Activated CD8-positive, alpha-beta memory T cell treated with anti-CD3 and anti-CD28 coated beads, Interleukin-2, amount 50 U/mL, for 1 hour (primary cell): ENCODE measurements around the gene TSC22D3.
A peak's percentile ranks its signal among the peaks of the same experiment; 100 is the strongest.
"Not testable (repeated sequence)": the region's sequence is repeated elsewhere in the genome, so short reads cannot be mapped to it uniquely, and the experiment has no call there.

Source experiments
- DNase-seq: peaks from one replicate; pipeline ENCODE4 v3.0.0-alpha.2; 2020; ENCODE audit errors: extremely low read depth

Gene TSC22D3

DNA sequence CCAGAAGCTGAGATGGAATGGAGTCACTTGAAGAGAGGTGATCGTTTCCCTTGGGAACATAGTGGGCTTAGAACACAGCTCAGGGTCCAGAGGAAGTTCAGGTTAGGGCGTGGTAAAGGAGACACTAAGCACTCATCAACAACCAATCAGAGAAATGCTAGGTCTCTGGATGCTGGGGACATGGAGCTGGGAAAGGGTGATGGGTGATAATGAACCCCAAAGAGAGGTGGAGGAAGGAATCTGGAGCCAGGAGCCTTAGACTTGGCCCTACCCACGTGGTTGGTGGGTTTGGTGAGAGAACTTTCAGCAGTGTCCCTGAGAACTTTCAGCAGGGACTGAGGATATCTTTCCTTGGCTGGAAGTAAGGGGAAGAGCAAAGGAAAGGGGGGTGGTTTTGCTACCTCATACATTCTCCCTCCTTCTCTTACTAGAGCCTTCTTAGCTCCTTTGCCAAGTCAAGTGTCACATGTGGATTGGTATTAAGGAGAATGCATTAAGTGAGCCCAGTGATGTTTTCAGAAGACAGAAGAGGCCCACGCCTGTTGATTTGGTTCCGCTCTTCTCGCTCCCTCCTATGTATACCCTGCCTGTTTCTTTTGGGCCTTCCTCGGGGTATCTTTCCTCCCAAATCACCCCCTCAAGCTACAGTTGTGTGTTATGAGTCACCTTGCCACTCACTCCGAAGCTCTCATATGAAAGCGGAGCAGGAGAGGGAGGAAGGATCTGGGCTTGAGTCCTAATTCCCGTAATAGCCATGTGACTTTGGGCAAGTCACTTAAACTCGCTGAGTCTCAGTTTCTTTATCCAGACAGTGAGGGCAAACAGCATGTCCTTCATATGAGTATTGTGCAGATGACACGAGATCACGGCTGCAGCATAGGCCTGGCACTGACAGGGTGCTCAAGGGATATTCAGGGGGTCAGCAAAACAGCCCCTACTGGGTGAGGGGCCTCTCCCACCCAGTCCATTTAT, 63.1 kb downstream of the TSC22D3 start:
- DNase-seq = no peak

DNA sequence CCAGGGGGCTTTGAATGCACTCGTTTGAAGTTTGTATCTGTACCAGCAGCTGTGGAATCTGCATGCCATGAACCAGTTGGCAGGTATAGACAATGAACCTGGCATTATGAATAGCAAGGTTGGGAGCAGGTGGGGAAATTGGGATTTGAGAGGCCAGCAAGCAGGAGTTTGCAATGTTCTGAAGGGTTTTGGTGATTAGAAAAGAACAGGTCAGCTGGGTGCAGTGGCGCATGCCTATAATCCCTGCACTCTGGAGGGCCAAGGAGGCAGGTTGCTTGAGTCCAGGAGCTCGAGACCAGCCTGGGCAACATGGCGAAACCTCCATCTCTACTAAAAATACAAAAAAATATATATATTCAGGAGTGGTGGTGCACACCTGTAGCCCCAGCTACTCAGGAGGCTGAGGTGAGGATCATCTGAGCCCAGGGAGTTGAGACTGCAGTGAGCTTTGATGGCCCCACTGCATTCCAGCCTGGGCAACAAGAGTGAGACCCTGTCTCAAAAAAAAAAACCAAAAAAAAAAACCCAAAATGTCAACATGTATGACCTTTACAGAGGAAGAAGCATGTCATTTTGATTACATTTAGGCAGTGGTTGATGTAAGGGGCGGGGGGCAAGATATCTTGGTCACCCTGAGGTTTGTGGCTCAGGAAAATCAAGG, 63.9 kb downstream of the TSC22D3 start:
- DNase-seq = no peak

DNA sequence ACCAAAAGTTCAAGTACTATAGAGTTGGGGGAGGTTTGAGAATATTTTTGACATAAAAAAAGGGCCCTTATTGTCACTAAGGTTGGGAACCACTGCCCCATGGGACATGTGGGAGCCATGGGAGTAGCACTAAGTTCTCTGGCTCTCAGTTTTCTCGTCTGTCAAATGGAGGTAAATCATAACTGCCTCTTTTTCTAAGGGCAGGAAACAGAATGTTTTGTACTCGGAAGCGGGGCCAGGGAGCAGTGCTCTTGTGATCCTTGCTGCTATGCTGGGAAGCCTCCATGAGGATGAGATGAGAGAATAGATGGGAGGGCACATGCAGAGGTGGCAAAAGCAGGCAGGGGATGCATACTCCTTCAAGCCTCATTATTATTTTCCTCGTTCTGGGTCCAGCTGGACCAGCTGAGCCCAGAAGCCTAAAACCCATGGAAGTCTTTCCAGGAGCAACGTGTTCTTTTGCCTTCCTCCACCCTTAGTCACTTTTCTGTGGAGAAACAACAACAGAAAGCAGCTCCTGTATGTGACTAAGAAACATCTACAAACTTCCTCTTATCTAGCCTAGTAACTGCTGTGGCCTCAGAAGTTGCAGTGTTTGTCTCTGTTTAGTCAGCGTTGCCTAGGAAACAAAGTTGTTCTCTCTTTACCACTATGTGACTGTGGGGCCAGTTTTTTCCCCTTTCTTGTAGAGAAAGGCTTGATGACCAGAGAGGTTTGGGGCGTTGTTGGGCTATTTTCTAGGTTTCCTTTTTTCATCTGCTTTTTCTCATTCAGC, 64.8 kb downstream of the TSC22D3 start:
- peak; percentile 75 for DNase-seq

DNA sequence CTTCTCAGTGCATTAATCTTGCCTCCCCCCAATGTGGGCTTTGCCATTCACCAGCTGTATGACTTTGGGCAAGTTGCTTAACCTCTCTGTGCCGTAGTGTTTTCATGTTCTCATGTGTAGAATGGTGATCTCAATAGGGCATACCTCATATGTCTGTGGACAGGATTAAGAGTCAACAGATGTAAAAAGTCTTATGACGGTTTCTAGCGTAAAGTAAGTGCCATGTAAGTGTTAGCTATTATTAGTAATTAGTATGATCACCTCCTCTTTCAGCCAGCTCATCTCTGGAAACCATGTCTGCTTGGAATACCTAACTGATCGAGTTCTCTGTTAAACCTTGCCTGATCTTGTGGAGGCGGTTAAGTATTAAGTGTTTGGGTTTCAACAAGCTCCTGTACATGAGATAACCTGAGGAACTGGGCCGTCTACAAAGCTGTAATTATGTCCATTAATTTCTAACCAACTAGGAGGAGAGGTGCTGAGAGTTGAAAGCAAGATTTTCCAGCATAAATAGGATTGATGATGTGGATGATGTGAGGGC, 66.3 kb downstream of the TSC22D3 start:
- no peak for DNase-seq

DNA sequence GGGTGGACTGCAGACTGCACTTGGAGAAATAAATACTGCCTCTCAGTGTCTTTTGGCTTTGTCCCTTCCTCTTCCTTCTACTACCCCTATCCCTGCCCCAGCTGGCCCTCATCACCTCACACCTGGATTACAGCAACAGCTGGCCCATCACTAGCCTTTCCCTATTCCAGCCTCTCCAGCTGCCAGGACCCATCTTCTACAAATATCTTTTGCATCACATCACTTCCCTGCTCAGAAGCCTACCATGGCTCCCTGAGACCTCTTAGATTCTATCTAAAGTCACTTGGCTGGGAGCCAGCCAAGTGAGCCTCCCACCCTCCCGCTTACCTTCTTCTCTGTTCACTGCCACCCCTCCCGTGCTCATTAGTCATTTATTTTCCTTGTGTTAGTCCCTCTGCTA, 66.8 kb downstream of the TSC22D3 start:
- DNase-seq = no peak

DNA sequence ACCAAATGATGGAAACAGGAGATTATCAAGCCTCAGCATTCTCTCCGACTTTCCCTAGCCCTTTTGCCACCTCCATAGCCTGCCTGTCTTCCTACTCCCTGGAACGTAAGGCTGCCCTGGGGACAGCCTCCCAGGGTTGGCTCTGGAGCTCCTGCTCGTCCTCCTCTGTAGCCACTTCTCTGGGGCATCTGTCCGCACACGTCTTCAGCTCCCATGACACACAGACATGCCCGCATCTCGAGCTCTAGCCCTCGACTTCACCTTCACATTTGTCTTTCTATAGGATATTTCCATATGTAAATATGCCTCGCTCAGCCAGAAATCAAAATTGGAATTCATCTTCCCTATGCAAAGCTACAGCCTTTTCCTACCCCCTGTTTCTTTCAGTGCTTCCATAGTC, 67.7 kb downstream of the TSC22D3 start:
- no peak for DNase-seq

DNA sequence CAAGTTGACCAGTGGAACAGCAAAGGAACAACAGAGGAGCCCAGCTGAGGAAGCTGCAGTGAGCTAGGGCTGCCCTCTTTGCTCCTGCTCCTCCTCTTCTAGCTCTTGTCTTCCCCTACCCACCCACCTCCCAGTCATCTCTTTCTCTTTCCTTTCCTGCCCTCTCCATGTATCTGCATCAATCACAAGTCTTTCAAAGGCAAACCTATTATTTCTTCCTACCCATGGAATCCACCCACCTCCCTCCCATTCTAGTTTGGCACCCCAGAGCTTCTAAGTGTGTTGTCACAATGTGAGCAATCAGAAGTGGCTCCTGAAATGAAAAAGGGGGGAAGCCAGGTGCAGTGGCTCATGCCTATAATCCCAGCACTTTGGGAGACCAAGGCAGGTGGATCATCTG, 69.3 kb downstream of the TSC22D3 start:
- no peak for DNase-seq

DNA sequence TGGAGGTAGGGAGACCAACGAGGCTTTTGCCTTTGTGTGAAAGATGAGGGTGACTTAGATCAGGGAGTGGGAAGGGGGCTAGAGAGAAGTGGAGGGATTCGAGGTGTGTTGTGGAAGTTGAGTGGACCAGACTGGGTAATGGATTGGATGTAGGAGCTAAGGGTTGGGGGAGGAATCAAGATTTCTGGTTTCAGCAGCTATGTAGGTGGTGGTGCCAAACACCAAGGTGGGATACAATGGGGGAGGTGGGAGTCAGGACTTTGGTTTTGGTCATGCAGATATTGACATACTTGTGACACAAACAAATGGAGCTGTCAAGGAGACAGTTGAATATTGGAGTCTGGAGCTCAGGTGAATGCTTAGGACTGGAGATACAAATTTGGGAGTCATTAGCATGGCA, 71.0 kb downstream of the TSC22D3 start:
- DNase-seq = no peak

DNA sequence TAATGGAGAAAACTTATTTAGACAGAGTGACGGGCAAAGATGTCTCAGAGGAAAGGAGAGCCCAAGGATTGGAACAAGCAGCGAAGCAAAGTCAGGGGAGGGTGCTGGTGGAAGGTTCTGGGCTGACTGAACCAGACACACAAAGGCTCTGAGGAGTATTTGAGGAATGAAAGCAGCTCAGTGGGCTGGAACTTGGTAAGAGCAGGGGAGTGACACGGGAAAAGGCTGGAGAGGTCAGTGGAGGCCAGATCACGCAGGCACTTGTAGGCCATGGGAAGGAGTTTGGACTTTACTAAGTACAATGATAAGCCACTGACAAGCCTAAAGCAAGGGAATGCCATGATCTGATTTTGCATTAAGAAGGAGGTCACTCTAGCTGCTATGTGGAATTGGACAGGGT, 71.4 kb downstream of the TSC22D3 start:
- no peak for DNase-seq

DNA sequence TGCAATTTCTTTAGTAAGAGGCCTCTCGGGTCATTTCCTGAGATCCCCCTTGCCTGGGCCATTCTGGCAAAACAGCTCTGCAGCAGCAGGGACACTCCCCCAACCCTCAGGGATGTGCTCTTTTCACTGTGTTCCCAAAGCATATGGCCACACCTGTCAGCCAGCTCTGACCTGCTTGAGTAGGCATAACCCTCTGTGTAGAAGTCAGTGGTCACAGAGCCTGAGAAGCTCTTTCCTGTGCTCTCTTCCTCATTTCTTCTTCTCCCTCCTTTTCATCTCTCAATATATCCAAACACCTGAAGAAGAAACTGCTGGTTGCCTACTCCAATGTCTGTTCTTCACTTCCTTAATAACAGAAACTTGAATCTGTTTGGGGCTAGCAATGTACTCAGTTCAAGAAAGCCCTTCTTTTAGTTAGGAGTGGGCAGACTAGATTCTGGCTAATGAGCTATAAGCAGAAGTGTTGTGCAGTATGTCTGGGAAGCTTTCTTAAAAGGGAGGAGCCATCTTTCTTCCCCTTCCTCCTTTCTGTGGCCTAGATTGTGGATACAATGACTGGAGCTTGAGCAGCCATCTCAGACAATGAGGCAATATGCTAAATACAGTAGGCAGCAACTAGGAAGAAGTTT, 74.0 kb downstream of the TSC22D3 start:
- no peak for DNase-seq

DNA sequence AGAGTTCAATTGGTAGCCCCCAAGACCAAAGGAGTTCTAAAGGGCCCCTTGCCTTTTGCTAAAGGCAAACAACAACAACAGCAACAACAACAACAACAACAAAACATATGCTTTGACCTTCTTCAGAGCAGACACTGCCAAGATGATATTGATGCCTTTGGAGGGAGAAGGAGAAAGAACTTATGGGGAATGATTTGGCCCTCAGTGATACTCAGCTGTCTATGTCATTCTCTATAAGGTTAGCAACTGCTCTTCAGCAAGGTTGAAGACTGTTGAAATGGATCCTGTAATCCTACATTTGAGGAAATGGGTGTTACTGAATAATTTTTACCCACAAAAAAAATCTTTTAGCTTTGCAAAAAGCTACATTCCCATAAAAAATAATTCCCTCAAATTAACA, 74.8 kb downstream of the TSC22D3 start:
- no peak for DNase-seq

DNA sequence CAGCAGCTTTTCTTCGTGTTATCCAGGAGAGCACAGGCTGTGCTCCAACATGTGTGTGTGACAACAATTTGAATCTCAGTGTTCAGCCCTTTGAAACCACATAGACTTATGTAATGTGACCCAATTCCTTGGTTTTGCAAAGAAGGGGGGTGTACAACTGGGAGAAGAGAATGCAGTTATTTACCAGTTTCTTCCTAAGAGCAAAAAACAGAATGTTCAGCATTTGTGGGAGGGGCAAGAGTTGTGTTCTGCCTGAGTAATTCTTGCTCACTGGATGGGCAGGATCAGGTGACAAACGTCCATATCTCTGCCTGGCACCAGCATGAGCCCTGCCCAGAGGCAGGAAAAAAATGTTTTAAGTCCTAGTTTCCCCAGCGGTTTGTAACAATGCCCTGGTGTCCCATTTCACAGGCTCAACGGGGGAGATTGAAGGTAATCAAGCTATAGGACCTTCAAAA, 75.2 kb downstream of the TSC22D3 start:
- no peak for DNase-seq

DNA sequence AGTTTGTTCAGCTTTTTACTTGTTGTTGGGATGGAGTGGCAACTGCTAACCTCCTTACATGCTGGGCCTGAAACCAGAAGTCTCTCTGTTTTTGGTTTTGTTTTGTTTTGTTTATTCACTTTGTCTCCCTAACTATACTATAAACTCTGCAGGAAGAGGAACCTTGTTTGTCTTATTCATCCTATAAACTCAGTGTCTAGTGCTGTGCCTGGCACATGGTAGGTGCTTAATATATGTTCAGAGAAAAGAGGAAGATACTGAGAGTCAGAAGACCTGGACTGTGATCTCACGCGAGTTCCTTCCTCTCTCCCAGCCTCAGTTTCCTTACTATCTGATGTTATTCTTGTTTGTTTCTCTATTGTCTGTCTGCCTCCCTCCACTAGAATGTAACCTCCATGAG, 76.0 kb downstream of the TSC22D3 start:
- no peak for DNase-seq

DNA sequence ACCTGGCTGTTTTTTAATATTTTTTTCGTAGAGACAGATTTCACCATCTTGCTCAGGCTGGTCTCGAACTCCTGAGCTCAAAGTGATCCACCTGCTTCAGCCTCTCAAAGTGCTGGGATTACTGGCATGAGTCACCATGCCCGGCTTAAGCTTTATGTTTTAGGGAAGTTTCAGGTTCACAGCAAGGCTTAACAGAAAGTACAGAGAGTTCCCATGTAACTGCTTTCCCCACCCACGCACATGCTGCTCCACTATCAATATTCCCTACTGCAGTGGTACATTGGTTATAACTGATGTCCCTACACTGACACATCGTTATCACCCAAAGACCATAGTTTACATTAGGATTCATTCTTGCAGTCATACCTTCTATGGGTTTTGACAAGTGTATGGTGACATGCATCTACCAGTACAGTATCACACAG, 84.6 kb downstream of the TSC22D3 start:
- DNase-seq = no peak

DNA sequence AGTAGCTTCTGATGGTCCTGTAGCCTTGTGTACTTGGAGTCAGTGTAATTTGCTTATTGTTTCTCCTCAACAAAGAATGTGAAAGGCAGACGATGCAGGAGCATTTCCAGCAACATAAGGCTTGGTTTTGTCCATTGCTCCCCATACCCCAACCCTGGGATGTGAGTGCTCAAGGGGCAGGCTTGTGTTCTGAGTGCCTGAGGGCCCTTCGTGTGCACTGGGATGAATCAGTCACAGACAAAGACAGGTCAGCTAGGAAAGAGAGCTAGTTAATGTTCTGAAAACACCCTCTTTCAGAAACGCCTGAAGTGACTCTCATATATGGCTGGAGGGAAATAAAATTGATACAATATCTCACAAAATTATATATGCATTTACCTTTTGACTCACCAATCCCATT, 88.1 kb downstream of the TSC22D3 start:
- DNase-seq = no peak

DNA sequence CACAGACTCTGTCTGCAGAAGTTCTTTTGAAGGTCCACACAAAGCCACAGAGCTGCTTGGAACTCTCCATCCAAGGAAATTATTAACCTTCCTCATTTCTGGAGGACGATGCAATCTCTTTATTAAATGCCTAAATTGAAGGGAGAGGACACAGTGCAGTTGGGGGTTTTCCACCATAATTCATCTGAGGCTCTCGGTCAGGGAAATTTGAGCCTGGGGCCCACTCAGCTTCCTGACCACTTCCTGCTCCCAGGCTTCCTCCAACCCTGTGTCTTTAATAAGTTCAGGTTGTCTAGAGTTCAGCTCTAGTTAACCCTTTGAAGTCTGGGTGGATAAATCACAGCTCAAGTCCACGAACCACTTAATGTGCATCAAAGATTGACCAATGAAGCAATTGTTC, 88.8 kb downstream of the TSC22D3 start:
- no peak for DNase-seq

DNA sequence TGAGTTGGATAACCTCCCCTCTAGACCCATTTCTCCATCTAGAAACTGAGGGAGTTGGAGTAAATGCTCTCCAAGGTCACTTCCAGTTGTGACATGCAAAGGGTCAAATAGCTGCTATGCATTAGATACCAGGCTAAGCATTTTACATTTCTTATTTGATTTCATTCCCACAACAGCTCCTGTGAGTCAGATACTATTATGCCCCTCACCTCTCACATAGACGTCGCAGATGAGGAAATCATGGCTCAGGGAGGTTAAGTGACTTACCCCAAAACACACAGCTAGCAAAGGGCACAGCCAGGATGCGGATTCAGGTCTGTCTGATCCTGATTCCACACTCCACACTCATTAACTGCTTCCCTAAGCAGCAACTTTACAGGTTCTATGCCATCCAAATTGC, 89.6 kb downstream of the TSC22D3 start:
- no peak for DNase-seq

DNA sequence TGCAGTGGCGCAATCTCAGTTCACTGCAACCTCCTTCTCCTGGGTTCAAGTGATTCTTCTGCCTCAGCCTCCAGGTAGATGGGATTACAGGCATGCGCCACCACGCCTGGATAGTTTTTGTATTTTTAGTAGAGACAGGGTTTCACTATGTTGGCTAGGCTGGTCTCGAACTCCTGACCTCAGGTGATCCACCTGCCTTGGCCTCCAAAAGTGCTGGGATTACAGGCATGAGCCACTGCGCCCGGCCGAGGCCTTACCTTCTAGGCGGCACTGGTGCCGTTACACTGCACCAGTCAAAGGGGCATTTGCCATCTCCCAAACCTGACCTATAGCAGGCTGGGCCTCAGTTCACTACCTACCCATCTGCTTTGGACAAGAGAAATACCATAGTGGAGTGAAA, 90.0 kb downstream of the TSC22D3 start:
- DNase-seq = not testable (repeated sequence)

DNA sequence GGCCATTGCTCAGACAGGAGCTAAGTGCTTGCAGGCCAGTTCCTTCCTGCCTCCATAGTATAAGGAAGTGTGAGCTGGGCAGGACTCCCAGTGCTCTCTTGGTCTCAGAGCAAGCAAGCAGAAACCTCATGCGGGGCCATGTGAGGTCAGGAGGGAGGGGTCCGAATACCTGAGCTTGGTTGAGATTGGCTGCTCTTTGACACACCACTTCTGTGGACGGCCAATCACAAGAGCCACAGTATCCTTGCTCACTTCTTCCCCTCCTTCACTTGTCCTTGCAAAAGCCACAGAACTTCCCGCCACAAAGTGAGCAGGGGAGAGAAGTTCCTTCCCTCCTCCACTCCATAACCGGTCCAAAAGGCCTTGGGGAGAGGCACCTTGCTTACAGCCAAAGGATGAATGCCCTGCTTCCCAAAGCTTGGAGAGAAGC, 90.6 kb downstream of the TSC22D3 start:
- no peak for DNase-seq

DNA sequence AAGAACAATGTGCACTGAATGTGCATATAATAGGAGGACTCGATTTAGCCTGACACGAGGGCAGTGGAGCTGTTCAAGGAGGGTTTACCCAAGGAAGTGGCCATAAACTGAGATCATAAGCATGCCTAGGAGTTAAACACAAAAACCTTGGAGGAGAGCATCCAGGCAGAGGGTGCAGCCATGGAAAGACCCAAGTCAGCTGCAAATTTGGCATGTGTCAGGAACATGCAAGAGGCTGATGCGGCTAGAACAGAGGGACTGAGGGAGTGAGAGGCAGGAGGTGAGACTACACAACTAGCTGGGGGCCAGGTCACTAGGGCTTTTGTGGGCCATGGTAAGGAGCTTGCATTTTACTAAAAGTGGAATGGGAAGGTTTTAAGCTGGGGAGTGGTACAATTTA, 91.7 kb downstream of the TSC22D3 start:
- no peak for DNase-seq

DNA sequence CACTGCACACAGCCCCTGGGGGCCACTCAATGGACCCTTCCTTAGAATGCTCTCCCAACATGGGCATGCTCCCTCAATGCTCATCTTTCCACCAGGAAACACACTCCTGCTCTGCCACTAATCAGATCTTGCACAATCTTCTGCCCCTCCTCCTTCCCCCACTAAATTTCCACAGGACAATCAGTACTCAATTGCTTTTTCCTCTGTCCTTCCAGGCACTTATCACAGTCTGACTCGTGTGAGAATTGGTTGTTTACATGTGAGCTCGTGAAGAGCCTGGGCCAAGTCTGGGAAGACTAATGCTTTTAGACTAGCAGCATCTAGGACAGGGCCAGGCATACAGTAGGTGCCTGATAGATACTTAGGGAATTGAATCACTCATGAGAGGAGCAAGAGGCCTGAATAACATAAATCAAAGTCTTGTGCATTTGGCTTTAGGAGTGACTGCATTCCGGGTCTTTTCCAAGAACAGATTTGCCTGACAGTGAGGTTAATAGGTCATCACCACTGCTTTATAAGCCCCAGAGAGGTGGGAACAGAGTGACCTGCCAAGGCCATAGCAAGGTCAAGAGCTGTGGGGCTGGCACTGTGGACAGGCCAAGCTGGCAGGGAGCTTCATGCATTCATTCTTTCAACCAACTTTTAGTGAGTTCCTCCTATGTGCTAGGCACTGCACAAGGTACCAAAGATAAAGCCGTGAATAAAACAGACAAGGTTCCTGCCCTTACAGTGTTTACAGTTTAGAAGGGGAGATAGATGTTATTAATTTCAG, 92.3 kb downstream of the TSC22D3 start:
- DNase-seq = no peak
